GM18505 (cell line): Measurements from ENCODE around the gene SLC17A1.

Experiments
- ATAC-seq: cut with Tn5 transposase; IDR thresholded peaks from one replicate; pipeline ENCODE4 v1.9.1; 2021; ENCODE audit not compliant: unreplicated experiment
- POLR2A ChIP-seq: IDR thresholded peaks from 4 replicates; pipeline ENCODE4 v1.6.1; 2011; ENCODE audit warnings: borderline replicate concordance; ENCODE audit not compliant: insufficient read depth, insufficient read length; ENCODE audit errors: extremely low read depth

The SLC17A1 gene

DNA sequence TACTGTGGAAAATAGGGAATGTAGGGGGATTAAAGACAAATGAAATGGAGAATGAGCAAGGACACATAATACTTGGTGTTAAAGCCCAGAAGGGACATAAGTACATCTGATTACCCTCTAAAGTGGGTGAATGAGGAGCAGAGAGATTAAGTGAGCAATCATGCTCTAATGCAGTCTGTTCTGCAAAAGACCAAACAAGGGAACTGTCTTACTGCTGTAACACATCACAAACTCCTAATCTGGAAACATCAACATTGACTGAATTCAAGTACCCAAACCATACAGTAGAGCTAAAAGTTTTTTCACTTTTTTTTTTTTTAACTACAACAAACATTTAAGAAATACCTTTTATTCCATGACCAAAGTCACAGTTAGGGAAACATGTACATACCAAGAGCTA, 96.6 kb downstream of the SLC17A1 start:
- no peak for TF ChIP-seq POLR2A
- ATAC-seq, result no peak
